GM21360 (cell line): ENCODE results near the gene PCNX1.

Source experiments
- ATAC-seq: cut with Tn5 transposase; IDR thresholded peaks from one replicate; pipeline ENCODE4 v1.9.1; 2021; ENCODE audit warnings: mild to moderate bottlenecking, moderate library complexity; ENCODE audit not compliant: unreplicated experiment

Gene PCNX1

DNA sequence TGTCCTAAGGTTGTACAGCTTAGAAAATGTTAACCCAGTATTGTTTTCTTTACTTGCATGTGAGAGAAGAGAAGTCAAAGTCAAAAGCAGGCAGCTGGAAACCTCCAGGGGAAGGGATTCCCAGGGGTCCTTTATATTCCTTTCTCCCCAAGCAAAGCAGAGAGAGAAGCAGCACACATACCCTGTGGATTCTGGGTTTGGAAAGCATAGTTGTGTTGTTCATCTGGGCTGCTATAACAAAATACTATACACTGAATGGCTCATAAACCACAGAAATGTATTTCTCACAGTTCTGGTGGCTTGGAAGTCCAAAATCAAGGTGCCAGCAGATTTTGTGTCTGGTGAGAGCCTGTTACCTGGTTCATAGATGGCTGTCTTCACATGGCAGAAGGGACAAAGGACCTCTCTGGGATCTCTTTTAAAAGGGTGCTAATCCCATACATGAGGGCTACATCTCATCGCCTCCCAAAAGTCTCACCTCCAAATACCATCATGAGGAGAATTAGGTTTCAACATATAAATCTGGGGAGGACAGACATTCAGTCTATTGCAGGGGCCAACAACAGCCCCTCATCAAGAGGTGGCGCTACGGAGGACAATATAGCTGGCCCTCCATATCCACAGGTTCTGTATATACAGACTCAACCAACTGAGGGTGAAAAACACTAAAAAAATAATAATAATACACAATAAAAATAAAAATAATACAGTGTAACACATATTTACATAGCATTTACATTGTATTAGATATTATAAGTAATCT lies 19.3 kb upstream of the PCNX1 start:
- no peak for ATAC-seq

DNA sequence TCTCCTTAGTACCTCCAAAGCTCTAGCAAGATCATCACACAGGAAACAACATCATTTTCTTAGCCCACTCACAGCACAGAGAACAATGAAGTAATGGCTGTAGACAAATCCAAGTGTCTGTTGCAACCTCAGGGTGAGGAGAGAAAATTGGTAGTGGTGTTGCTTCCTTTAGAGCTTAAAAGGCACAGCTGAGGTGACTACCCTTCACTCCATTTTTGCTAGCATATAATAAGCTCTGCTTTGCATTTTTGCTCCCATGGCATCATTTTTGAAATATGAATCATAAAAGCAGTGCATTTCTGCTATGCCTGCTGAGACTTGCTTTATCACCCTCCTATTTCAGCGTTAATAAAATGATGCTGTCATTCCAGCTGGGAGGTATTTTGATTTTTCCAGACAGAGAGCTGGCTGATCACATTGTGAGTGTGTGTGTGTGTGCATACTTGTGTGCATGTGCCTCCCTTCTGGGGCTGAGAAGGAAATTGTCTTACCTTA lies 18.5 kb upstream of the PCNX1 start:
- no peak for ATAC-seq

DNA sequence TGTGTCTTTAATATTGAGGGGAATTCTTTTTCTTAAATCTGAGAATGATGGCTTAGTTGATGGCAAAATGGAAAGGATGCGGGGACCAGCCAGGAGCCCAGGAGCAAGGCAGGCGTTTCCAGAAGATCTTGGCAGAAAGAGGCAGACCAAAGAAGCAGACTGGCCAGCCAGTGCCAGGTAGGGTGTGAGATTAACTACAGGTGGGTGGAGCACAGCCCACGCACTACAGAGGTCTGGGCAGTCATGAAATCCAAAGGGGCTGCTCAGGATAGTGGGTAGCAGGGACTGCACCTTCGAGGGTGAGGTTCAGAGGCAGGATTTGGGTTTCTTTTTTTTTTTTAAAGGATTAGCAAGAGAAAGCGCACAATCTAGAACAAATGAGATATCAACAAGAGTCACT lies 17.7 kb upstream of the PCNX1 start:
- ATAC-seq = no peak

DNA sequence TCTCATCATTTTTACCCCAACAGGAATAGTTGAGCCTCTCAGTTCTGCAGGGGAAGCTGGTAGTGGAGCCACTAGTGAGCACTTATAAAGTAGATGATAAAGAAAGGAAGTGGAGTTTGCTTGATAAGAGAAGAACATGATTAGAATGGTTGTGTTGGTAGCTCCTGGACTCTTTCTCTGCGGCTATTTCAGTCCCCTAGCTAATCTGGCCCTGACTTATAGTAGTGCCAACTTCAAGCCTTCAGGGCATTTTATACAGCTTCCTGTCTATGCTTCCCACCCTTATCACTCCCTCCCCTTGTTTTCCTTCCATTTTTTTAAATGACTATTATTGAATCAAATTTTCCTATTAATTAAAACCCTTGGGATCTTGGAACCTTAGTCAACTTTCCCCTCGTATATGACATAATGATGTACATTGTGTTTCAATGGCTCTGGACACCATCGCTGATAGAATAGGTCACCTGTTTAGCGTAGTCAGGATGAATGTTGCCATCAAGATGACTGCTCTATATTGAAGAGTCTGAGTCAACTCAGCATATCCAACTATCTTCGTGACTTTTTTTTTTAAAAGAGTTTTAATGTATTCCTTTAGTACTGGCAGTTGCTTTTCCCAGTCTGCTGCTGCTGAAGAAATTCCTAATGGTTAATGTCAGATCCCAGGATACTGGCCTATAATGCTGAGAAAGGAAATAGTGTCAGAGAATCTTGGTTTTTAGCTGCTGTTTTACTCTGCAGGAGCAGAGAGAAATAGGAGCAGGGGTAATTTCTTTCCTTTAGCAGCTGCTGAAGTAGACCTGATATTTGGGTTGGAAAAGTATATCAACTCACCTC lies 16.2 kb upstream of the PCNX1 start:
- ATAC-seq = no peak

DNA sequence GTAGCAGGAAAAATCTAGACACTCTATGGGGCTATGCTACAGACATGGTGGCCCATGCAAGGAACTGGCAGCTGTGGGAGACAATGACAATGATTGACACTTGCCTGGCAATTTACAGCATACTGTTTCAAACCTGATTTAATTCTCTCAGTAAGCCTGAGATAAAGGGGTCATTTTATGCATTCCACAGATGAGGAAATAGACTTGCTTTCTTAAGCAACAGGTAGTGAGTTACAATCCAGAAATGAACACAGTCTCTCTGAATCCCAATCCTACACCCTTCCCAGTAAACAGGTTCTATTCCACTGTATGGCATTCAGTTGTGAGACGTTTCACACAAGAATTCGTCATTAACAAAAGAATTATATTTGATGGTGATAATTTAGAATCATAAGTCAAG lies 15.5 kb upstream of the PCNX1 start:
- no peak for ATAC-seq

DNA sequence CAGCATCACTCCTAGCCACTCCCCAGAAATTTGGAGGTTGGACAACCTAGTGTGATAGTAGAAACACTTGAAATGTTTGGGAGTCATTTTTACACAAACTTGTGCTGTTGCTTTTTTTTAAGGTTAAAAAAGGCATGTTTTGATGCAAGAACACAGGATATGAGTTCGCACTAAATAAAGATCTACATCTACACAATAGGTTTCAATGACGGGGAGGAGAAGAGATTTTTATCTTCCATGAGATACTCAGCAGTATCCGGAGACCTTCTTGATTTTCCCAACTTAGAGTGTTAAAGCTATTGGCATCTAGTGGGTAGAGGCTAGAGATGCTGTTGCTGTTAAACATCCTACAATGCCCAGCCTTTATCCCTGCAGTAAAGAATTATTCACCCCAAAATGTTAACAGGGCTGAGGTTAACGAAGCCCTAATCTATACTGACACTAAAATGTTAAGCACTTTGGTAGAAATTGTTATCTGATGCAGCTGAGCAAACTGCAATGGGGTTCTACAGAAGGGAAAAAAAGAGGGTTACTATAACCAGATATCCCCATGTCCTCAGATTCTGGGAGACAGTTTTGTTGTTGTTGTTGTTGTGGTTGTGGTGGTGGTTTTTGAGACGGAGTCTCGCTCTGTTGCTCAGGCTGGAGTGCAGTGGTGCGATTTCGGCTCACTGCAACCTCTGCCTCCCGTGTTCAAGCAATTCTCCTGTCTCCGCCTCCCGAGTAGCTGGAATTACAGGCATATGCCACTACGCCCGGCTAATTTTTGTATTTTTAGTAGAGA lies 14.0 kb upstream of the PCNX1 start:
- ATAC-seq = no peak

DNA sequence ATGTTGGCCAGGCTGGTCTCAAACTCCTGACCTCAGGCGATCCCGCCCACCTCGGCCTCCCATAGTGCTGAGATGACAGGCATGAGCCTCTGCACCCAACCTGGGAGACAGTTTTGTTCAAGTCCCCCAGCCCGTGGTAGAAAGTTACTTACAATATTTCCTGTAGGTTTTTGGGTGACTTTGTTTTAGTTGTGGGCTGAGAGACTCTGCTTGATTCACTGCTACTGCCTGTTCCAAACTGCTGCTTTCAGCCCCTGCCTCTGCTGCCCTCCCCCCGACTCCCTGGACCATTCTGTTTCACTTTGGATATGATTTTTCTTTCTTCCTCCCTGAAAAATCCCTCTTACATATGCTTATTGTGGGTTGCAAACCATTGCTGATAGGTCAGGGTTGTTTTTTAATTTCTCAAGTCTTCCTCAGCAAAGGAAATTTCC lies 13.4 kb upstream of the PCNX1 start:
- ATAC-seq = no peak

DNA sequence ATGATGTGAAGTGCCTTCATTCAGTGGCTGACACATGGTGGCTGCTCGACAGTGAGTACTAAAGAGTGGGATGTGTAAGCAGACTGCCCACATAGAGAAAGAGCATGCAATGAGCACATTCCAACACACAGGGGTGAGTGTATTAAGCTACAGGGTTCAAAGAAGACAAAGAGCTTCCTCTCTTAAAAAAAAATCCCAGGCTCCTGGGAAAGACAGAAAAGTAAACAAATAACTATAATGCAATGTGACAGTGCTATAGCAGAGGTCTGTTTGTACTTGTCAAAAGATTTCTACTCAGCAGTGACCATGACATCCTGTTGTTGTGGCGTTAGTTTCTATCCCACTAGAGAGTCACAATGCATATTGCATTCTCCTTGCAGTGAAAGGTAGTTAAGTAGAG lies 12.4 kb upstream of the PCNX1 start:
- no peak for ATAC-seq

DNA sequence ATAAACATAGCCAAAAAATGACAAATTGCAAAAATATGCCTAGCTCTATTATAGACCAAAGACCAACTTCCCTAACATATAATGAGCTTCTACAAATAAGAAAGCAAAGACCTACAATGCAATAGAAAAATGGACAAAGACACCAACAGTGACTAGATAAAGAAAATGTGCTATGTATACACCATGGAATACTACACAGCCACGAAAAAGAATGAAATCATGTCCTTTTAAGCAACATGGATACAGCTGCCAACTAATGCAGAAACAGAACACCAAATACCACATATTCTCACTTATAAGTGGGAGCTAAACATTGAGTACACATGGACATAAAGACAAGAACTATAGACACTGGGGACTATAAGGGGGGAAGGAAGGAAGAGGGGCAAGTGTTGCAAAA lies 10.9 kb upstream of the PCNX1 start:
- no peak for ATAC-seq

DNA sequence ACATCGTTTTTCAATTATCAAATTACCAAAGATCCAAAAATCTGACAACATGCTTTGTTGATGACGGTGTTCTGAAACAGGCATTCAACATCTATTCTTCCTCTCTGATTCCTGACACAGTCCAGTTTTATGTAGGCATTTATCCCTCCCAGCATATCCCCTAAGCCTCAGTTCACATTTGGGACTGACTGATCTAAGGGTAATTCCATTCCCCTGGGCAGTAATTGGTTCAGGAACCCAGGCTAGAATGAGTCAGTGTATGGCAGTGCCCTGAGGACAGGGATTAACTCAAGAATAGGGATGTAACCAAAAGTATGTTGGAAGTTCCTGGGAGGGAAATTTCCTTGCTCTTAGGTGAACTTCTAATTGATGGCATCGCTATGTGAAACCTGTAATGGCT lies 10.3 kb upstream of the PCNX1 start:
- no peak for ATAC-seq

DNA sequence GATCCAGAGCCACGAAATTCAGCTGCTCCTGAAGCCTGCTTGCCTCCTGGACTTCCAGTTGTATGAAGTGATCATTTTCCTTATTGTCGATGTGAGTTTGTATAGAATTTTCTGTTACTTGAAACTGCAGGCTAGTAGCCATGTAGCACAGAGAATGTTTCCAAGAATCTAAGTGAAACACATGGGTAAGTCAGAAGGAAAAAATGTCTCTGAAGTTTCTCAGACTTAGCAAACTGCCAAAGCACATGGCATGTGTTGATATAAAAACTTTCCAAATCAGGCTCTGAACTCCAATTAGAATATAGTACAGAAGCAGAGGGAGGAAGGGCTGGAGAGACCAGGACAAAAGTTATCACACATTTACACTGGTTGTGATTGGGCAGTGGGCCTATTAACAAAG lies 9.8 kb upstream of the PCNX1 start:
- ATAC-seq = no peak

DNA sequence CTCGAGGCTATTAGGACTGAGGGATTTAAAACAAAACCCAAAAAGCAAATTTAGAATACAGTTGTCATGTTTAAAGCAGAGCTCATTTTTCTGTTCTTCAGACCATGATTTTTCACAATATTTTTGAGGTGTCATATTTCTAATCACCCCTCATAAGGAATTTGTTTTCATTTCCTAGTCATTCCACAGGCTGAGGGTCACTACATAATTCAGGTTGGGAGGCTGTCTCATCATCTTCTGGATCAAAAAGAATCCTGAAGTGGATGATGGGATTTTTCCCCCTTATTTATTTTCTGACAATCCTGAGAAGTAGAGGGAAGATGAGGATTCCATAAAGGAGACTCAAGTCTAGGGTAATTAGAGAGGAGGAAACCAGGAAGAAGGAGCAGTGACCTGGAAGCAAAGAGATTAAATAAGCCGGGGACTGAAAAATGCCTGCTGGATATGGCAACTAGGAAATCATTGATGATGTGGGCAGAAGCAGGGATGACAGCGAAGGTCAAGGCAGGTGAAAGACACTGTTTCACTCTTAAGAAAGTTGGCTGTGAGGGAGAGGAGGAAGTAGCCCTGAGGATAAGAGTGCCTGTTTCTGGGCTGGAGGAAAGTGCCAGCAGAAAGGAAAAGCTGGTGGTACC lies 9.0 kb upstream of the PCNX1 start:
- ATAC-seq = no peak

DNA sequence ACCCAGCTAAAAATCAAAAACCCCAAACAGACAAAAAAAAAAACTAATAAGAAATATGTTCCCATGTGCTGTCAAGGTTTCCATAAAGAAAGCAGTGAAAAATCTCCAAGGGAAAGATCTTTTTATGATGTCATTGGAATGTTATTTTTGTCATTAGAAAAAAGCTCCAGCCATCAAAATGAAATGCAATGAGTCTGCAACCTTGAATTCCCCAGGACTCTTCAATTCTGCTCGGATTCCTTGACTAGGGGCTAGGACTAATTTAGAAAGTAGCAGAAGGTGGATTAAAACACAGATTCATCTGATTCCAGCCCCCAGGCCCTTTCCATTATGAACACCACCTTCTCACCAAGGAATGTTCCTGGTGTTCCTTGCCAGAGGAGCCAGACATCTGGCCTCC lies 6.0 kb upstream of the PCNX1 start:
- no peak for ATAC-seq

DNA sequence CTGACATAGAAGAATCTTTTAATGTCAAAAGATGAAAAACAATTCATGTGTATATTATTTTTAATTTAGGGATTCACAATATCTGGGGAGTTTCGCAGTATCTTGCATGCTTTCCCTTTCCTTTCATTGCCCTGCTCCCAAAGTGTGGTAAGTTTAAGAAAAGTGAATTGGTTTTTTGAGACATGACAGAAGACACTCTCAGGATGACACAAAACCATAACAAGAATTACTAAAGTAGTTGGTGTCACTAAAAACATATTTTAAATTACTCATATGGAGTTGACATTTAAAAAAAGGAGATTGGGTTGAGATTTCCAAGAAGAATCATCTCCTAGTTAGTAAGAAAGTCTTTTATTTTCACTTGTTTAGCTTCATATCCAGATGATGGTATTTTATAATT lies 5.1 kb upstream of the PCNX1 start:
- no peak for ATAC-seq

DNA sequence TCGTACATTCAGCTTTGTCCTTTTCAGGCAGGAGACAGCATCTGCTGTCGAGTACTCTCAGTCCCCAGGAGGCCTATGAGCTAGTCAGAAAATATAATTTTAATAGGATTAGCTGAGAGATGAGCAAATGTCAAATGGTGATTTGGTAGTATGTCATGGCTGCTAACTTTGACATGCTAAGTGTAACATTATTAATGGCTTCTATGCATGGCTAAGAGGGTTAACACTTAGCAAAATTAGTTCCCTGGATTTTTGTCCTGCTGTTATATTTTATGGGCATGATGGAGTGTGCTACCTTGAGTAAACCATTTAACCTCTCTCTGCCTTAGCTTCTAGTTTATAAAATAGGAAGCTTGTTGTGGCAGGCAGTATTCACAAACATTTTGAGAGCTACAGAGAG lies 2.9 kb upstream of the PCNX1 start:
- ATAC-seq = no peak

DNA sequence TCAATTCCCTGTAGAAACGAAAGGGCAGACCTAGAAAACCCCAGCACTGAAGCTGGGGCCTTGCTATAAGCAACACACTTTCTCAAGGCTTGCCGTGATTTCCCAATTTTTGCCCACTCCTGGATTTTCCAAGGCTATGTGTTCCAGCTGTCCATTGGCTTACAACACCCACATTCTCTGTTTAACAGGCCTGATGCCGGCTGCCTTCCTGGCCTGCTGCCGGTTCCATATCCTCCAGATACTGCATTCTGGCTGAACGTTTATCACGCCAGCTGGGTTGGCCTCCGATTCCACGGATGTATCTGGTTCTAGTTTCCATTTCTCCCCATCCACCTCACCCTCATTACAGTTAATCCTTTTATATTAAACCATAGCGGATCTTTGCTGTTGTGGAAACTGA lies 2.0 kb upstream of the PCNX1 start:
- no peak for ATAC-seq

DNA sequence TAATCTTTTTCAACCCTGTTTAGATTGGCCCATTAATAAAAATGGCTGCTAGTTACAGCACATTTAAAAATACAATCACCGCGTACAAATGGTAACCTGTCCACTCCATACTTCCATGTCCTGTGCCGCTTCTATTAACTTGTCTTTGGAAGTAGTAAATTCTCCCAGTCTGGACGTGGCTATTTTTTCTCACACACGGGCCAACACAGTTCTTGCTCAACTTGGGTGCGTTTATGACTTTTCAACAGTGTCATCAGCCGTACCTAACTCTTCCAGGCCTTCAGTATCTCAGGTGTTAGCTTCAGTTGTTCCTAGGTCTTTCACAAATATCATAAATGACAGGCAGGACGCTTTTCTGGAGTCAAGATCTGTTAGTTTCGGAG lies 475 bp upstream of the PCNX1 start:
- ATAC-seq = no peak

DNA sequence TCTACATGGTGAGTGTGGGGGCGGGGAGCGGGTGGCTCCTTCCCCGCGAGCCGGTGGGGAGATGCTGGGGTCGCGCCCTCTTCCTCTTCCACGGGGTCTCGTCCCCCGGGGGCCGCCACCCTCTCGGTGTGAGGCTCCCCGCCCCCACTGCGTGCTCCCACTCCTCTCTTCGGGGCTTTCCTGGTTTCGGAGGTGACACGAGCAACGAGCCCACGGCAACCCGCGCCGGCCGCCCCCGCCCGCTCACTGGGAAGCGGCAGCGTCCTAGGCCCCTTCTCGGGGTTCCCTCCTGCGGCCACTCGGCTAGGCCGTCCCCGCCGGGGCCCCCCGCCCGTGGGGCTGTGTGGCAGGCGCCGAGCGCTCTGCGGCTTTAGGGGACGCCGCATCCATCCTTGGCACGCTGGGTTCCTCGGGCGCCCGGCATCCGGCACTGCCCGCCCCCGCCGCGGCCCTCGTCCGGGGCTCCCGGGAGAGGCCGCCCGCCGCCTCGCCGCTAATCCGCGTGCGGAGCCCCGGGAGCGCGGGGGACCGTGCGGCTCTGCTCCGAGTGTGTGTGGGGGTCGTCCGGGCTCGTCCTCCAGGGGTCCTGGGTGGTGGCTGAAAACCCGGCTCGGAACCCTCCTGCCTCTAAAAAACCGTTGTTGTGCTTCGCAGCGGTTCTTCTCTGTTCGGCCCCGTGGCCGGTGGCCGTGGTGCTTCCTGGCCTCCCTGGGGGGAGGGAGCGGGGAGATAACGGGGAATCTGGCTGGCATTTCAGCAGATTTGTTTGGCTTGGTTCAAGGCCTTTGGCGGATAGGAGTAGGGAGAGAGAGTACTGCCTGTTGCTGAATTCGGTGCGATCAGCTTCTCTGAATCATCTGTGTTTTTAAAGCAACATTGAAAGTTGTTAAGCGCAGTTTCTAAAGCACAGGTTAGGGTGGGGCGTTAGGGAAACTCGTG lies 1.0 kb downstream of the PCNX1 start:
- ATAC-seq = peak; percentile 32

DNA sequence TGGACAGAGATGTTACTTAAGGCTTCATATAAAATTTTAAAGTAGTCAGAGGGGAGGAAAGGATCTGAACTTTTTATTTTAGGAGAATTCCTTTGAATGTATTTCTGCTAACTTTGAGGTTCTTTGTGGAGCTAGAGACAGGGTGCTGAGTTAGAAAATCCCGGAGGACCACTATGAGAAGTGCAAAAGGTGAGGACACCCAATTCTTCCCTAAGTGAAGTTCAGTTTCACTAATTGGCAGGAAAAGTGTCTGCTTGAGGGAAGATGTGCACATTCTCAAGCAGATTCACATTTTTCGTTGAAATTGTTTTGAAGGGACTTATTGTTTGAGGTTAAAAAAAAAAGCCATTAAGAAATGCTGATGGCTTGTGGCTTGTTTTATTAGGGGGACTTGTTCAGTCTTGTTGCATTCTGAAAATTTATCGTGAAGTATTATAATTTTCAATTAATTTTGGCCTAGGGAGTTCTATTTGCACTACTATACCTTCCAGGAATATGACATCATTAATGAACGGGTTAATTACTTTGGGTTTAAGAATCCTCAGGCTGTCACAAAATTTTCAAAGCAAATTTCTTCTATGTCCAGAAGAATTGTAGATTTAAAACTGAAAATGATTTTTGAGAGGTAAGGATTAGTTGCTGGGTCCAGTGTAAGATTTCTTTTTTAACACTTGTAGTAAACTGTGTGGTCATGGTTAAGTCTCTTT lies 1.8 kb downstream of the PCNX1 start:
- ATAC-seq = no peak
